GM04504 (cell line): ENCODE measurements around the gene HOXC4.

Experiments
- DNase-seq: peaks from one replicate; pipeline ENCODE4 v3.0.0-alpha.2; 2012; ENCODE audit warnings: low read depth

Gene HOXC4

DNA sequence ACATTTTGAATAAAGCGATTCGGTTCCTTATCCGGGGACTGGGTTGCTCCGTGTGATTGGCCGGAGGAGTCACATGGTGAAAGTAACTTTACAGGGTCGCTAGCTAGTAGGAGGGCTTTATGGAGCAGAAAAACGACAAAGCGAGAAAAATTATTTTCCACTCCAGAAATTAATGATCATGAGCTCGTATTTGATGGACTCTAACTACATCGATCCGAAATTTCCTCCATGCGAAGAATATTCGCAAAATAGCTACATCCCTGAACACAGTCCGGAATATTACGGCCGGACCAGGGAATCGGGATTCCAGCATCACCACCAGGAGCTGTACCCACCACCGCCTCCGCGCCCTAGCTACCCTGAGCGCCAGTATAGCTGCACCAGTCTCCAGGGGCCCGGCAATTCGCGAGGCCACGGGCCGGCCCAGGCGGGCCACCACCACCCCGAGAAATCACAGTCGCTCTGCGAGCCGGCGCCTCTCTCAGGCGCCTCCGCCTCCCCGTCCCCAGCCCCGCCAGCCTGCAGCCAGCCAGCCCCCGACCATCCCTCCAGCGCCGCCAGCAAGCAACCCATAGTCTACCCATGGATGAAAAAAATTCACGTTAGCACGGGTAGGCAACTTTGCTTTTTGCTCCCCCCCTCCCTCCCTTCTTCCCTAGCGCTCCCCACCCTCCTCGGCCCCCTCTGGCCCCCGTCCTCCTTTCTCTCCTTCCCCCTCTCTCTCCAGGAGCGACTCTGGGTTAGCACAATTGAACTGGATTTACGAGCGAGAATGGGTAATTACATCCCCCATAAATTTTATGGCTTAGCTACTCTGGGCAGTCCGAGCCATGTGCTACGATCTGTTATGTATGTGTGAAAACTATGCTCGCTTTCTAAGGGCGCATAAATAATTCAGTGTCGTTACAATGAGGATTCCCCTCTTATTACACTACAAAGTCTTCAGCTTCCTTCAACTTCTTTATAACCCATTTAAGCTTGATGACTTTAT is at the start of gene HOXC4:
Gene HOXC4, plus strand, starts transcription at position 85 of the 991 bp plus-strand sequence. Its CDS starts 88 bp downstream, at position 173.
- no peak for DNase-seq

DNA sequence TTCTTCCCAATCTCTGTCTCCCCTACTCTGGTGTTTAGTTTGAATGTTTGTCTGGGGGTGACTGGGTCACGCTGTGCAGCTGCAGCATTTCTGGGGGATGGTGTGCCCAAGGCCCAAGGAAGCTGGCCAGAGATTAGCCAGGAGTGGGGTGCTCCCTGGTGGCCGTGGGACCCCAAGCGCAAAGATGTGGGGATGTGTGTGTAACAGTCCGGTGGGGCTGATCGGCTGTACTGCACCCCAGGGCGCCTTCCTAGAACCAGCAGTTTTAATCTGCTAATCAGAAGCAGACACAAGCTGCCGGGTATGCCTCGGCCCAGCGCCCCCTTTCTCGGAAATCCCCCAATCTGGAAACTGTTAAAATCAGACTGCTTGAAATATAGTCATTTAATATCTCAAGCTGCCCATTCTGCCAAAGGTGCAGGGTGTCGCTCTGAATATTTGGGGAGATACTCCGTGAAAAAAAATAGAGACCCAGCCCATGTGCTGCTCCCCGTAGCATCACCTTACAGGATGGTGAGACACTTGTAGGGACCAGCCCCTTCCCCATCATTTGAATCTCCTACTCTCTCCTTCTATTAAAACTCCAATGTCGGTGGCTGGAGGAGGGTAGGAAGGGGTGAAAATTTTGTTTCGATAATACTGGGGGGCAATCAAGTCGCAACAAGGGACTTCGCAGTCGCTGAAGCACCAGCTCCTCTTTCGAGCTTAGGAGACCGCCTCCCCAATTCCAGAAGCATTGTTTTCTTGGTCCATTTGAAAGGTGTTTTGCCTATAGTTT is 49.4 kb upstream of the HOXC4 start:
- no peak for DNase-seq

DNA sequence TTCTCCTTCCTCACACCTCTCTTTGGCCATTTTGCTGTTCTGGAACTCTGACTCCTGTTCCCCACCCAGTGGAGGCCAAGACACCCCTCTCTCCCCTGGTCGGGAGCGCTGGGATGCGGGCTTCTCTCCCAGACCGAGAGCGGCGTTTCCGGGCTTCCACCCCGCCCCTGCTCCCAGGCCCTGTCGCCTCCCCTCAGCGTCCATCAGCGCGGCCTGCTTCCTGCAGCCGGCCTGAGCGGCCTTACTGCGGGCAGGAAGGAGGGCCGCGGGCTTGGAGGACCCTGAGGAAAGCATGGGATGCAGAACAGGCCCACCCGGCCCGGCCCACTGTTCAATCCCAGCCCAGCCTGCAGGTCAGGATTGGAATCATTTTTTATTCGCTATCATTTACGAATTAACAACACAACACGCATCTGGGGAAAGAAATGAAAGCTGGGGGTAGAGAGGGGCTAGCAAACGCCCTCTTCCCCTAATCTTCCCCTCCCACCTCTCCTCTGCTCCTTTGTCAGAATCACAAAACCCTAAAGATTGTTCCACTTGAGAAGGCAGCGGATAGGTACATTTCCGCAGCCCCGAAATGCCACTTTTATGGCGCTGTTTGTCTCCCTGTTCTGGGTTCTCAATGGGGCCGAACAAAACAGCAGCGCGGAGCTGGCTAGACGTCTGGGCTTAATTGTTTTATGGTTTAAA is 48.6 kb upstream of the HOXC4 start:
- no peak for DNase-seq

- DNase-seq: no peak
Observed at GRCh38 chr12:54005531-54005852, 48.1 kb upstream of the HOXC4 start.

GRCh38 chr12:54005853-54006558 is 47.6 kb upstream of the HOXC4 start:
- peak; percentile 89 for DNase-seq

GRCh38 chr12:54006559-54007220 is 46.9 kb upstream of the HOXC4 start:
- DNase-seq: no peak

DNA sequence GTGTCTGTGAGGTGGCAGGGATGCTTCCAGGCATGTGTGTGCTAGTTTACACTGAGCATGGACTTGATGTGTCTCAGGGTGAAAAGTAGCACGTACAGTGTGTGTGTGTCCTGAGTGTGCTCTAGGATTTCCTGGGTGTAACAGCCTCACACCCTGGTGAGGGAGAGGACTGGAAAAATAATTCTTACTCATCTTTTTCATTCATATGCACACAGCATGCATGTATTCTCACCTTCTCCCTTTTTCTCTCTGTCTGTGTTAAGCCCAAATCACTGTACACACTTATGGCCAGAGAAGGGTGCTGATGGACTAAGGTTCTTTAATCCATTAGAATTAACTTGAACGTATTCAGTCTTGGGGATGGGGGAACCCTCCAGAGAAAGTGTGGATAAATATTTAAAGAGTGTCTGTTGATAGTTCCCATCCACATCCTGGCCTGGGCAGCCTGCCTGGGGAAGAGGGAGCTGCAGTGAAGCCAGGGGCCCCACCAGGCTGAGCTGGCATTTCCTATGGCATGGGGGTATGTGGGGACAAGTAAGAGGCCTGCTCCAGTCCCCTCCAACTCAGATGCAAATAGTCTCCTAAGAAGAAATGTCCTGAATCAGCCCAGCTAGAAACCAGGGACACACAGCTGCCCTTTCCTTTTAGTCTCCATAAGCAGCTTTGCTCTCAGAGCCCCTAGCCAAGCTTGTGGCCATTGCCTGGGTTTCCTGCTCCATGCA is 45.9 kb upstream of the HOXC4 start:
- DNase-seq: no peak

DNA sequence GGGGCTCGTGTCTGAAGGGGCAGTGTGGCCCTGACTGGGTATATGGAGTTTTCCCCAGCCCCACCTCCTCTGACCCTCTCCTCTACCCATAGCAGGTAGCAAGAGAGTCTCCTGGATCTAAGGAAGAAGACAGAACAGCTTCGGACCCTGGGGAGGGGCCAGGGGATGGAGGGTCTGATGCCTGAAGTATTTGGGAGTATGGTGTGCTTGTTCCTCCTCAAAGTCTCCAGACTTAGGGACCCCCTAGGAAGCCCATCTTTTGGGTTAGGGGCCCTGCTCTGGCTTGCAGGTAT is 45.4 kb upstream of the HOXC4 start:
- DNase-seq: no peak

GRCh38 chr12:54009171-54010052 is 44.2 kb upstream of the HOXC4 start:
- no peak for DNase-seq

GRCh38 chr12:54010053-54010971 is 43.3 kb upstream of the HOXC4 start:
- DNase-seq: no peak

DNA sequence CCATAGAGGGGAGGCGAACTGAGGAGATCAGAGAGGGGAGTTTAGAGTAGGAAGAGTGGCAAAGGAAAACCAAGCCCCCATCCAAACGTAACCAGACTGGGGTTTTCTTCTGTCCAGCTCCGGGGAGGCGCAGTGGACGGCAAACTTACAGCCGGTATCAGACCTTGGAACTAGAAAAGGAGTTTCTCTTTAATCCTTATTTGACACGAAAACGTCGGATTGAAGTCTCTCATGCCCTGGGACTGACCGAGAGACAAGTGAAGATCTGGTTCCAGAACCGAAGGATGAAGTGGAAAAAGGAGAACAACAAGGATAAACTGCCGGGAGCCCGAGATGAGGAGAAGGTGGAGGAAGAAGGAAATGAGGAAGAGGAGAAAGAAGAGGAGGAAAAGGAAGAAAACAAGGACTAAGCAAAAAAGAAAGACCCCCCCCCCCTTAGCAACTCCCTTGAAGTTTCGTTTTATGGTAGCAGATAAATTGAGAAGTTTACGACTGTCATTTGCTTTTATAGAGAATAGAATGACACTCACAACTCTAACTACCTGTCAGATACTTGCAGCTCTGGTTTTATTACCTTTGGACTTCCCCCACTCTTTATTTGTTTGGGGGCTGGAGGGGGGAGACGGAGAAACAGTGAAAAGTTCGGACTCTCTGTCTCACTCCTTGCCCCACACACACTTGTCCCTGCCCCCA is 42.5 kb upstream of the HOXC4 start:
- no peak for DNase-seq

DNA sequence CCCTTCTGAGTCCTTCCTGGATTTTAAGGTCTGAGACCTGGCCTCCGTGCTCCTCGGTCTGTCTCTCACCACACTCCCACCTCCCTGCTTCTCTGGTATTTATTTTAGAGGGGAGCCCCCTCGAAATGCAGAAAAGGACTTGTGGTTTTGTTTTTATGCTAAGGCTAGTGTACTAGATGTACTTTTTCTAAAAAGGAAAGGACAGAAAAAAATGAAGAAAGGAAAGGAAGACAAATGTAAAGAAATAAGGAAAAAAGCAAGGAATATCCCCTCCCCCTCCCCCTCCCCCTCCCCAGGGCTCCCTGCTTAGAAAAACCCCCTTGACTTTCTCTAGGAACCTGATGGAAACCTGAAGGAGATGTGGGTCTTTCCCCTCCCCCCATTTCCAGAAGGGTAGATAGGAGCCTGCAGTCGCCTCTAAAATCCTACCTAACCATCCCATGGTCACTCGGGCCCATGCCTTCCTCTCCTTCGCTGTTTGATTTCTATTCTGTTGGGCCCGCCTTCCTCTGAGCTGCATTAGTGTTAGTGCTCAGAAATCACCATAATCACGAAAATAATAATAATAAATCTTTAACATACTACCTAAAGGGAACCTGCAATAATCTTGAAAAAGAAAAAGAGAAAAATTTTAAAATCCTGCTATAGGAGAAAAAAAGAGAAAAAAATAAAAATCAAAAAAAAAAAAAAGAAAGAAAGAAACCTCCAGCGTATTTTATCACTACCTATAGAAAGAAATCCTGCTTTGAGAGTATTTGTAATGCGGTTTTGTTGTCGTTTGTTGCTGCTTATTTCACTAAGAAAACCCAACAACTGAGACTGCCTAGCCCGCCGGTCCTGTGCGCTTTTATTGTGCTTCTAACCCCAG is 41.7 kb upstream of the HOXC4 start:
- DNase-seq: no peak

- no peak for DNase-seq
Observed at GRCh38 chr12:54012631-54013409, 40.8 kb upstream of the HOXC4 start.

- DNase-seq: no peak
Observed at GRCh38 chr12:54014377-54015017, 39.1 kb upstream of the HOXC4 start.

- no peak for DNase-seq
Observed at GRCh38 chr12:54015018-54015931, 38.4 kb upstream of the HOXC4 start.
